K562 (cell line): Measurements from ENCODE around the gene GATA5. TPM values are rescaled to one million over a fixed set of nuclear protein-coding genes. Genes with fewer than 3 reads are reported as not detected.
"Not testable (repeated sequence)": the region's sequence is repeated elsewhere in the genome, so short reads cannot be mapped to it uniquely, and the experiment has no call there.

Experiments used
- ATAC-seq: fragments of 200-7000 bp; cut with Tn5 transposase; 3 replicates; pipeline ENCODE4 v1.9.1; 2020; ENCODE audit warnings: moderate library complexity
- BruUV-seq: library from RNA; stranded (reverse); fragments of 400-500 nt; replicated peaks from 2 replicates; lab custom pipeline; 2021; lab: Mats Ljungman, UMichigan
- CTCF ChIA-PET: fragments of 300-600 bp; formaldehyde crosslinking; extraction: SDS; loops from one replicate; lab custom pipeline; 2021; ENCODE audit warnings: low intra/inter-chr PET ratio; lab: Yijun Ruan, JAX
- POLR2A ChIA-PET: fragments of 300-600, 350-650 bp; sonication (Branson Sonifier 250); formaldehyde crosslinking; extraction: SDS; loops from one replicate; lab custom pipeline; 2021; ENCODE audit warnings: antibody characterized with exemption, inconsistent platforms; lab: Yijun Ruan, JAX
- DNase-seq, 4 experiments: peaks; one replicate each; pipeline versions ENCODE4 v3.0.0 to v3.0.0-alpha.2; 2011 to 2018; ENCODE audit warnings: low spot score in 3 of 4, mixed read lengths in 3 of 4; ENCODE audit errors: extremely low read depth in 1 of 4
- FAIRE-seq: peaks from 2 replicates; lab custom pipeline; 2011; peaks lifted over from hg19 to GRCh38; lab: Jason Lieb, UNC
- H2AFZ ChIP-seq: 2 replicates; pipeline ENCODE4 v1.6.0; 2011; ENCODE audit warnings: low read depth, low read length, control low read depth, inconsistent platforms
- H3K27ac ChIP-seq: fragments of 200-600 bp; 3 replicates; pipeline ENCODE4 v1.8.0; 2011; ENCODE audit warnings: low read depth, mild to moderate bottlenecking, control low read depth, inconsistent platforms, low read length, moderate library complexity, mixed read lengths; ENCODE audit errors: extremely low read depth
- H3K27me3 ChIP-seq, 2 experiments: fragments of 300-600 bp in 1 of 2; 2 replicates in 1 of 2; 3 replicates in 1 of 2; pipeline versions ENCODE4 v1.6.0 to v1.8.0; 2011; ENCODE audit warnings: inconsistent platforms in 2 of 2, low read length in 2 of 2, mild to moderate bottlenecking in 1 of 2, mixed read lengths in 1 of 2, moderate library complexity in 1 of 2; ENCODE audit not compliant: control insufficient read depth in 2 of 2, insufficient read depth in 2 of 2
- H3K36me3 ChIP-seq: fragments of 300-600 bp; 3 replicates; pipeline ENCODE4 v1.8.0; 2011; ENCODE audit warnings: mild to moderate bottlenecking, low read length, inconsistent platforms; ENCODE audit not compliant: control insufficient read depth, insufficient read depth
- H3K4me1 ChIP-seq, 2 experiments: fragments of 200-600 bp in 1 of 2; replicated peaks in 1 of 2; 2 replicates in 1 of 2; 3 replicates in 1 of 2; pipeline versions ENCODE4 v1.5.1 to v1.8.0; 2011; ENCODE audit warnings: inconsistent platforms in 2 of 2, low read length in 2 of 2, mild to moderate bottlenecking in 1 of 2, mixed read lengths in 1 of 2, moderate library complexity in 1 of 2; ENCODE audit not compliant: control insufficient read depth in 2 of 2, insufficient read depth in 2 of 2
- H3K4me2 ChIP-seq: 2 replicates; pipeline ENCODE4 v1.6.1; 2011; ENCODE audit warnings: low read length, control low read depth, inconsistent platforms, mixed read lengths; ENCODE audit not compliant: insufficient read depth
- H3K4me3 ChIP-seq: fragments of 200-600 bp; sonication (generic), shearing (Covaris generic); 2 replicates; pipeline ENCODE4 v1.5.1; 2016; ENCODE audit warnings: control low read depth, inconsistent platforms
- H3K79me2 ChIP-seq: fragments of 200-600 bp; 3 replicates; pipeline ENCODE4 v1.8.0; 2011; ENCODE audit warnings: low read length, inconsistent platforms; ENCODE audit not compliant: control insufficient read depth, insufficient read depth
- H3K9ac ChIP-seq, 2 experiments: 2 replicates each; pipeline versions ENCODE4 v1.6.0 to v1.6.1; 2011; ENCODE audit warnings: low read depth in 2 of 2, low read length in 2 of 2, control low read depth in 1 of 2, inconsistent platforms in 1 of 2, mild to moderate bottlenecking in 1 of 2, mixed read lengths in 1 of 2; ENCODE audit not compliant: insufficient read depth in 1 of 2
- H3K9me1 ChIP-seq: one replicate; pipeline ENCODE4 v1.6.0; 2011; ENCODE audit warnings: inconsistent platforms, mild to moderate bottlenecking, low read length, moderate library complexity; ENCODE audit not compliant: control insufficient read depth, insufficient read depth
- H3K9me3 ChIP-seq: replicated peaks from 2 replicates; pipeline ENCODE4 v1.5.1; 2011; ENCODE audit warnings: low read depth, low read length, inconsistent platforms; ENCODE audit not compliant: control insufficient read depth, insufficient read depth
- H4K20me1 ChIP-seq: replicated peaks from 2 replicates; pipeline ENCODE4 v1.6.1; 2011; ENCODE audit warnings: low read length, inconsistent platforms, mixed read lengths; ENCODE audit not compliant: control insufficient read depth, insufficient read depth
- FIP1L1 ChIP-seq: fragments of 200-400 bp; formaldehyde crosslinking; IDR thresholded peaks from 2 replicates; pipeline ENCODE4 v1.6.1; 2018; ENCODE audit warnings: mild to moderate bottlenecking, low read depth, low read length; ENCODE audit not compliant: poor library complexity, severe bottlenecking
- GABPB2 ChIP-seq: fragments of 250-450 bp; sonication (Bioruptor Pico); conservative IDR thresholded peaks from 2 replicates; pipeline ENCODE4 v1.5.1; 2021; ENCODE audit warnings: mild to moderate bottlenecking
- RBM14 ChIP-seq: fragments of 200-400 bp; formaldehyde crosslinking; IDR thresholded peaks from 2 replicates; pipeline ENCODE4 v1.6.1; 2018; ENCODE audit warnings: low read depth, mild to moderate bottlenecking, low read length, moderate library complexity, borderline replicate concordance; ENCODE audit not compliant: insufficient read depth
- USF2 ChIP-seq: sonication (generic); formaldehyde crosslinking; IDR thresholded peaks from 2 replicates; pipeline ENCODE4 v1.5.0; 2020; ENCODE audit warnings: missing genetic modification reagents
- ZNF197 ChIP-seq: fragments of 200-800 bp; sonication (Bioruptor generic); IDR thresholded peaks from 2 replicates; pipeline ENCODE4 v1.6.1; 2016; ENCODE audit warnings: low read depth, missing genetic modification characterization, missing compliant biosample characterization
- ZNF561 ChIP-seq: fragments of 450-650 bp; formaldehyde crosslinking; conservative IDR thresholded peaks from 2 replicates; pipeline ENCODE4 v1.4.0; 2020; ENCODE audit warnings: mild to moderate bottlenecking, moderate library complexity
- ZNF586 ChIP-seq: fragments of 450-650 bp; formaldehyde crosslinking; conservative IDR thresholded peaks from 2 replicates; pipeline ENCODE4 v1.4.0; 2020; ENCODE audit warnings: mild to moderate bottlenecking, moderate library complexity
- WGBS: fragments of 100-300 bp; shearing (Covaris generic); methylation state at CpG from one replicate; pipeline ENCODE4 v1.1.6; 2016; ENCODE audit warnings: low coverage, mixed read lengths; ENCODE audit not compliant: insufficient coverage; ENCODE audit errors: missing lambda C conversion rate; 5-methylcytosine and 5-hydroxymethylcytosine counted together
- in situ Hi-C: fragments of 300-500 bp; cut with MboI; formaldehyde crosslinking; loops from 4 replicates; pipeline ENCODE4 v1.15.0; 2018; ENCODE audit warnings: inconsistent platforms, mixed read lengths
- intact Hi-C: fragments of 100-400 bp; cut with micrococcal nuclease; formaldehyde crosslinking; loops from 2 replicates; pipeline ENCODE4 v1.14.2; 2022
- polyA plus RNA-seq, 8 experiments: library from polyadenylated mRNA; depleted of rRNA in 4 of 8; stranded (reverse) in 5 of 8; unstranded in 3 of 8; fragments of >200 nt; fragmentation: Nextera tagmentation in 2 of 8; fragmentation: Illumina TruSeq in 1 of 8; extraction: Ambion mirVana in 2 of 8; extraction: Trizol in 1 of 8; gene quantifications; 2 replicates each; pipeline versions ENCODE4 v1.2.1 to v1.2.3, GENCODE V29; 2011 to 2014; ENCODE audit warnings: inconsistent platforms in 1 of 8, missing spikeins in 1 of 8
- total RNA-seq, 7 experiments: library from RNA; depleted of rRNA in 6 of 7; stranded (reverse); fragments of >200 nt in 6 of 7; fragmentation: Illumina TruSeq in 2 of 7; extraction: Trizol in 2 of 7; gene quantifications; 2 replicates each; pipeline versions ENCODE4 v1.2.1 to v1.2.3, GENCODE V29; 2011 to 2021; ENCODE audit warnings: low replicate concordance in 1 of 7
- TF ChIP-seq, protein P1 (sequence below), 3 experiments: fragments of 200-800 bp in 1 of 3; sonication (Bioruptor generic) in 1 of 3; sonication (generic) in 1 of 3; formaldehyde crosslinking in 1 of 3; IDR thresholded peaks; 2 replicates each; pipeline versions ENCODE4 v1.6.1 to v1.8.0; 2016 to 2022; ENCODE audit warnings: mild to moderate bottlenecking in 2 of 3, missing compliant biosample characterization in 2 of 3, missing genetic modification characterization in 2 of 3, missing genetic modification reagents in 1 of 3

Gene GATA5
- total and polyA plus RNA-seq, 9 of the 15 experiments (the other 6 are each of a cell fraction or from before 2014, with no cell fraction given): 0.09 to 0.57 (median 0.20) TPM; not detected in 3

DNA sequence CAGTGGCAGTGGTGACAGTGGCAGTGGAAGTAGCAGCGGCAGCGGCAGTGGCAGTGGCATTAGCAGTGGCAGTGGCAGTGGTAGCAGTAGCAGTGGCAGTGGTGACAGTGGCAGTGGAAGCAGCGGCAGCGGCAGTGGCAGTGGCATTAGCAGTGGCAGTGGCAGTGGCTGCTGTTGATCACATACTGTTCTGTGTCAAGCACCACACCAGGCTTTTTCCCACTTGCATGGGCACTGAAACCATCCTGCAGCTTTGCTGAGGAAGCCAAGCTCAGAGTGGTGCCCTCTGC lies 49.8 kb downstream of the GATA5 start:
- 60% methylated on average over 4 of the region's 4 CpGs for WGBS
- DNase-seq, H4K20me1 ChIP-seq, FAIRE-seq, H3K36me3 ChIP-seq, H3K27ac ChIP-seq, ATAC-seq, H3K4me3 ChIP-seq, in situ Hi-C loops, BruUV-seq, H3K4me2 ChIP-seq, H3K9me1 ChIP-seq, intact Hi-C loops, H3K79me2 ChIP-seq, H3K9me3 ChIP-seq, H3K9ac ChIP-seq, CTCF ChIA-PET, H2AFZ ChIP-seq: not testable (repeated sequence)
- POLR2A ChIA-PET: interaction anchor here (0.6 kb wide), 1 partner anchor 37 kb away, joined by 4 read pairs; no protein-coding TSS in a partner anchor
- Histone ChIP-seq H3K4me1 (peaks cover 0 to 72% of the 10 kb centered on the region in 2 experiments; a peak in 2 of 5 replicates), H3K27me3 (peaks cover 9 to 69% of the 10 kb centered on the region in 2 experiments; a peak in 3 of 5 replicates)

DNA sequence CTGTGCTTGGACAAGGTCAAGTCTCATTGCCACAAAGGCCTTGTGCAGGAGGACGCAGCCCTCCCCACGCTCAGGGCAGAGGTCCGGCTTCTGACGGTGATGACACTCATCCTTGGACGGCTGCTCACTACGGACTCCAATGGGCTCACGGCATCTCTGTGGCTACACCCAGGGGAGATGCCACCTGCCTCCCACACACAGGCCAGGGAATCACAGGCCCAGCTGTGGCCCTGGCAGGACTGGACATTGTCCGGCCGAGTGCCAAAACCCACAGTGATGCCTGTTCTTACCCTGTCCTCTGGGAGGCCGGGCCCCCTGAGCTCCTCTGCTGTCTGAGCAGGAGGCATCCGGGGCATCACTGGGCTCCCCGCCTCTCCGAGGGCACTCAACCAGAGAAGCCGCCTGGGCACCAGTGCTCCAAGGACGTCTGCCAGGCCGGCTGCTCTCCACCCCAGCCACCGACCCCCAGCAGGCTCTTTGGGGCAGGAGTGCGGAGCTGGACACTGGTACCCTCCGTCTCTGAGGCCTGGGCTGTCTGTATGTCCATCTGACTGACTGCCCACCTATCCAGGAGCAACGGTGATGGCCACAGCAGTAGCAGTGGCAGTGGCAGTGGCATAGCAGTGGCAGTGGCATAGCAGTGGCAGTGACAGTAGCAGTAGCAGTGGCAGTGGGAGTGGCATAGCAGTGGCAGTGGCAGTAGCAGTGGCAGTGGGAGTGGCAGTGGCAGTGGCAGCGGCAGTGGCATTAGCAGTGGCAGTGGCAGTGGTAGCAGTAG lies 50.3 kb downstream of the GATA5 start:
- intact Hi-C loops (no loop called here), in situ Hi-C loops (no loop called here)
- H3K4me1 ChIP-seq: peaks cover 0 to 73% of the 10 kb centered on the region in 2 experiments; a peak in 3 of 5 replicates
- H3K9me1 ChIP-seq: no peaks in the 10 kb centered on the region
- H3K4me2 ChIP-seq: no peak overlapping the region
- H3K27me3 ChIP-seq: peaks cover 9 to 64% of the 10 kb centered on the region in 2 experiments; a peak in 3 of 5 replicates
- FAIRE-seq (no peak), DNase-seq (no peak), ATAC-seq (no peak)
- ChIA-PET CTCF (no interaction called here), POLR2A (interaction anchor here (0.6 kb wide), 1 partner anchor 37 kb away, joined by 4 read pairs; no protein-coding TSS in a partner anchor)
- no peak overlapping the region for H3K4me3 ChIP-seq
- H3K9me3 ChIP-seq: no peaks in the 10 kb centered on the region
- no peak overlapping the region for H3K9ac ChIP-seq
- H3K27ac ChIP-seq: no peak overlapping the region
- H3K79me2 ChIP-seq: no peaks in the 10 kb centered on the region
- H3K36me3 ChIP-seq: no peaks in the 10 kb centered on the region
- BruUV-seq: no TSS peak
- H4K20me1 ChIP-seq: 0 out of 2 replicates have a peak, but pooled peaks cover 6% of the 10 kb centered on the region
- 30% methylated on average over 21 of the region's 21 CpGs for WGBS
- H2AFZ ChIP-seq: no peak overlapping the region
- TF ChIP-seq GABPB2 (CRISPR knock-in tag): no peak
- TF ChIP-seq ZNF197 (CRISPR knock-in tag): no peak
- TF ChIP-seq ZNF561: no peak
- TF ChIP-seq, protein P1, sequence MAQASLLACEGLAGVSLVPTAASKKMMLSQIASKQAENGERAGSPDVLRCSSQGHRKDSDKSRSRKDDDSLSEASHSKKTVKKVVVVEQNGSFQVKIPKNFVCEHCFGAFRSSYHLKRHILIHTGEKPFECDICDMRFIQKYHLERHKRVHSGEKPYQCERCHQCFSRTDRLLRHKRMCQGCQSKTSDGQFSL (CRISPR knock-in tag; IDR thresholded peaks at IDR 0.05): no peak
- TF ChIP-seq, protein P1 (tag; IDR thresholded peaks at IDR 0.05): no peak
- TF ChIP-seq RBM14: no peak
- TF ChIP-seq FIP1L1: no peak
- no peak for TF ChIP-seq ZNF586 (CRISPR knock-in tag)
- no peak for TF ChIP-seq USF2 (CRISPR knock-in tag)
